Inferior parietal cortex (tissue), 1 donor: ENCODE data around the gene PRADC1.
A peak's percentile ranks its signal among the peaks of the same experiment; 100 is the strongest.
"Not testable (repeated sequence)": the region's sequence is repeated elsewhere in the genome, so short reads cannot be mapped to it uniquely, and the experiment has no call there.

Experiments
- DNase-seq: peaks from one replicate; pipeline ENCODE4 v3.0.0-alpha.2; 2016; ENCODE audit errors: extremely low spot score

Gene PRADC1

DNA sequence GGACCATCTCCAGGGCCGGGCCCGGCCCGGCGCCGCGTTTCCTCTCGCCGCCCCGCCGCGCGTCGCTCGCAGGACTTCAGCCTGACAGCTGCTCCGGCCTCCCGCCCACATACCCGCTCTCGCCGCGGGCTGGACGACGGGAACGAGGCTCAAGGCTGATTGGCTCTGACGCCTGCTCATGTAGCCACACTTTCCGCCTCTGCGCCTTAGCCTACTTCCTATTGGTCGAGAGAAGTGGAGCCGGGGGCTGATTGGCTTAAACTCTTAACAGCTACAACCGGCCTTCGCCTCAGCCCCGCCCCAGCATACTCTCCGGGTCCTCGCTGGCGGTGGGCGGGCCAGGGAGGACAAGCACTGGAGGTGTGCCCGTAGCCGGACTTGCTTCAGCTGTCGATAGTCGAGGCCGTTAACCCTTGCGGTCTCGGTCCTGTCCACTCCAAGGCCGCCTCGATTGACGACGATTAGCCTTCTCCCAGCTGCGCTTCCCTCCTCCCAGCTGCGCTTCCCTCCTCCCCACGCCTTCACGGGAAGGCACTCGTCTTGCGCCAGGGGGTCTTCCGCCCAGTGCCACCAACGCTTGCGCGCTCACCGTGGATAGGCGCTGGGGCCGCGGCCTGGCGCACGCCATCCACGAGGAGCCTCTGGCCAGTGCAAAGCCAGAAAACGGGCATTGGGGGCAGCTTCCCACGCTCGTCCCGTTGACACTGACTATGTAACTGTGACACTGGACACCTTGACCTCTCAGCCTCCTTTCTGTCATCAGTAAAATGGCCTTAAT lies at the start of gene PRADC1:
PRADC1 (minus strand) TSS at position 86 of the 778 bp plus-strand sequence; CDS start at position 7, 79 bp downstream.
- peak; percentile 100 for DNase-seq

DNA sequence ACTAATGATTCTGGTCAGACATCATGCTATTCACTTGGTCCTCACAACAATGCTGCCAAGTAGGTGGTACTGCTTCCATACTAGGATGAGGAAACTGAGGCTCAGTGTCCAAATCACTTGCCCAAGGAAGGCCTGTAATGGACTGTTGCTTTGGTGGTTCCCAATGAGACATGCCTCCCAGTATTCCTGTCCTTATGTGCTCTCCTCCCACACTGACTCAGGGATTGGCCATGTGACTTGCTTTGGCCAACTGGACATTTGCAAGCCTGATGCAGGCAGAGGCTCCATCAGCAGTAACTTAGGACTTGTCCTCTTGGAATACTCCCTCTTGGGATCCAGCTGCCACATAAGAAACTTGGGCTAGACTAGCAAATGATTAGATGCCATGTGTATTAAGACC lies 48.2 kb upstream of the PRADC1 start:
- DNase-seq = no peak

DNA sequence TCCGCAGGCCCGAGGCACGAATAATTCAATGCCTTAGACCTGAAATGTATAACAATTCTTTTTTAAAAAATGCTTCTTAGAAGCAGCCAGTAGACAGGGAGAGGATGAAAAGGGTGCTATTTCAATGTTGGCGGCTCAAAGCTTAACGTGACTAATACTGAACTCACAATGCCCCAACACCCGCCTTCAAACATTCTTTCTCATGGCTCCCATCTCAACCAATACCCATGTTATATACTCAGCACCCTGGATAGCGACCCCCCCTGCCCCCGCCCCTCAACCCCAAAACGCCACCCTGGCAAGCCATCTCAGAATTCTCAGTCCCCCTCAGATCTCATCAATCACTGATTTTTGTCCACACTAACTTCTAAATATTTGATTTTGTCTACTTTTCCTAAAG lies 46.8 kb upstream of the PRADC1 start:
- no peak for DNase-seq

DNA sequence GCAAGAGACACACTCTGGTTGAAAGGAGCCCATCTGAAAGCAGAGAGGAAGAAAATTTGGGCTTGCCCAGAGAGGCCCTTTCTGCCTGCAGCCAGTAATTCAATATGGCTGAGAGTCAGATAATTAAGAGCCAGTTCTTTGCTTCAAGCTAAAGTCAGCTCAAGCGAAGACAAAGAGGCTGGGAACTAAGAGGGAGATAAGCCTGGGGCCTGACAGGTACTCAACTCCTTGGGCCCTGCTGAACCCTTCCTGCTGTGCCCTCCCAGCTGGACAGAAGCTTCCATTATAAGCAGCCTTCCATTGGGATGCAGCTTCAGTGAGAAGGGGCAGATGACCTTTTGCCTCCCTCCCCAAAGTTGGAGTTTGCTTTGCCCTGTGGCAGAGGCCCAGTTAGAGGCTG lies 39.2 kb upstream of the PRADC1 start:
- no peak for DNase-seq

DNA sequence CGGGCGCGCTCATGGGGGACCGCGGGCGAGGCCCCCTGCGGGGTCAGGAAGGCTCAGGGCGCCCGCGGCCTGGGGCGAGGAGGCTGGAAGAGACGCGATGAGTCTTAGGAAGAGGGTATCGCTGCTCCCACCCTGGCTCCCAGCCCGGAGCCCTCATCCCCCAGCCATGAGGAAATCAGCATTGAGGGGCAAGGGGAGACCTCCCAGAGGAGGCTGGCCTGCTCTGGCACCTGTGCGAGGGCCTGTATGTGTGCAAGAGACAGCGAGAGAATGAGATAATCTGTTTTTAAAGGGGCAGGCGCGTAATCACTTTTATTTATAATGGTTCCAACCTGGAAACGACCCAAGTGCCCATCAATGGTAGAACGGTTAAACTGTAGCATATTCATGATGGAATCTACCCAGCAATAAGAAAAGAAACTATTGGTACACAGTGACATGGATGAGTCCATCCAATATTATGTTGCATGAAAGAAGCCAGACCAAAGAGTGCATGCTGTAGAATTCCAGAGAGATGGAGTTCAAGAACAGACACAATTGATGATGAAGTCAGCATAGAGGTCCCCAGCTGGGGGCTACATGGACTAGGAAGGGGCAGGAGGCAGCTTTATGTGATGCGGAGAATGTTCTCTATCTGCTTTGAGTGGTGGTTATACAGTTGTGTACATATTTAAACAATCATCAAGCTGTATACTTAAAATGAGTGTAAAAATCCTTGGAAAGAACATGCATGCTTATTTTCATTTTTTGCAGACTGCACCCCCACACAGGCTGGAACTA lies 36.8 kb upstream of the PRADC1 start:
- no peak for DNase-seq

DNA sequence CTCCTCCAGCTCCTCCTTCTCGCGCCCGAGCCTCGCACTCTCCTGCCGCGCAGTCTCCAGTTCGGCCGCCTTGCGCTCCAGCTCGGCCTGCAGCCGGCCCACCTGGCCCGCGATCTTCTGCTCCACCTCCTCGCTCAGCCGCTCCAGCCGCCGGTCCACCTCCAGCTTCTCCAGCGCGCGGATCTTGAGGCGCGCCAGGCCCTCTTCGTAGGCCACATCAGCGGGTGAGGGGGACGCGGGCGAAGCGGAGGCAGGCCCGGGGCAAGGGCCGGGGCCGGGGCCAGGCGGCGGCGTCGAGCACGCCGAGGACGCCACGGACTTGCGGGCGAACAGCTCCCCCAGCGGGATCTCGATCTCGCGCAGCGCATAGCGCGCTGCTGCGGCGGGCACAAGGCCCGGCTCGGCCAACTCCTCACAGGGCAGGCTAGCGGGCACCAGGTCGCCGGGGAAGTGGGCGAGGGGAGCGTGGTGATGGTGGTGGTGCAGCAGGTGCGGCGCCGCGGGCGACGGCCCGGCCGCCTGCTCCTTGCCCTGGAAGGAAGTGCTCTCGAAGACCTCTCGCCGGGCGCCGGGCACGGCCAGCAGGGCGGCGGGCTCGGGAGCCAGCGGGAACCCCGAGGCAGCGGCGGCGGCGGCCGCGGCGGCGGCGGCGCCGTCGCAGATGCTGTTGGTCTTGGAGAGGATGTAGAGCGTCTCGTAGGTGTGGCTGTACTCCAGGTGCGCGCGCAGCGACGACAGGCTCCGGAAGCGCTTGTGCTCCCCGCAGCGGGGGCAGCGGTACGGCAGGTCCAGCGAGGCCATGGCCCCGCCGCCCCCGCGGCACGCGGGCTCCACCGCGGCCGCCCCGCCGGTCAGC lies 36.0 kb upstream of the PRADC1 start:
- no peak for DNase-seq

DNA sequence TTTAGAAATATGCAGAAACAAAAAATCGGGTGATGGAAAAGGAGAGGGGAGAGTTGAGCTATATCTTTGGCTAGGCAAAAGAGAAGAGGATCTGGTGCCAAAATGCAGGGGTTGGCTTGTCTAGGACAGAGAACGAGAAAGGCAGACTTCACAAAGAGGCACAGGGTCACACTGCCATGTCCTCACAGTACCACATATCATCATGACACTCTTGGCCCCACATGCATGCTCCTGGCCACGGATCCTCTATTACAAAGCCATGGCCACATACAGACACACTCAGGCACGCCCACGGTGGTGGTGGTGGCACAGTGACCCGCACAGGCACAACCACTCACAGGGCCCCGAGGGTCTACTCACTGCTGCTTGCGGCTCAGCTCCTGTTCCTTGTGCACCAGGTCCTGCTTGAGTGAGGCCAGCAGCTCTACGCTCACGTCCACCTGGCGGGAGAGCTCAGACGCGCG lies 35.4 kb upstream of the PRADC1 start:
- no peak for DNase-seq

DNA sequence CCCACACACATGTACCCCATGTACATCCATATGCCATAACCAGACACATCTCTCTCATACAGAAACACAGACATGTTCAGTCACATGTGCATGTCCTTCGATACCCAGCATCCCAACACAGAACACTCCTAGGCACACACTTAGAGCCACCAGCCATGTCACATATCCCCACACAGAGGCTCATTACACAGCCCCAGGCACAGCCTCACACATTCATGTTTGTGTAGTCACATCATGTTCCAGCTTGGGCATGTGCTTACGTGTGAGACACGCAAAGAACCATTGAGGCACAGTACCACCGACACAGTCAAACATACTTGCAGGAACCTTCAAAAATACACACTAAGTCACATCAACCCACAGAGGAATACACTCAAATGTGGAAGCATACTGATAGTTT lies 34.0 kb upstream of the PRADC1 start:
- DNase-seq = no peak

DNA sequence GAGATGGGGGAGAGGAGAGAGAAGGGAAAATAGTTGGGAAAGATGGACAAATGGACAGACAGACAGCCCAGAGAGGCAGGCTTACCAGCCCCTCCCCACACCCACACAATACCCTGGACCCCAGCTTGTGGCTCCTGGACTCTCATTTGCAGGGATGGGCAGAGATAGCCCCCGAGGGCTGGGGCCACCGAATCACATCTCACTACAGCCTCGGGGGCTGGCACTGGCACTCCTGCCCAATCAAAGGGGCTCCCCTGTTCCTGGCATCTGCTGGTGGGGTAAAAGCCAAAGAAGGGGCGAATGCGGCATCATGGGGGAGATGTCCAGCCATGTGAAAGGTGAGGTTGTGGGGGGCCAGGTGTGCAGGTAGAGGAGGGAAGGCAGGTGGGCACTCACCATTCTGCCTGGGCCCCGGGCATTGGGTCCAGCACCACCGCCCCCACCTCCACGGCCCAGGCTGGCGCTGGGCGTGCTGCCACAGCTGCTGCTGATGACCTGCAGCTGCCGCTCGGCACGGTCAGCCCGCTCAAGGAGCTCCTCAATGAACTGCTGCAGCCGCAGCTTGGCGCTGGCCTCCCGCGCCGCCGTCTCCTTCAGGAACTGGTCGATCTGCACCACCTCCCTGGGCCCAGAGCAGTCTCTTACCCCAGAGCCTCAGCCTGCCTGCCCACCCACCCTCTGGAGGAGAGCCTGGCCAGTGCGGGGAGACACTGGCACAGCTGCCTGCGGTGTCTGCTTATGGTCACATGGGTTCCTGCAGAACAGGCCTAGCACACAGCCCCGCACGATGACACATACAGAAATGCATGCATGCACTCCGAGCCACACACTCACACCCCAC lies 33.2 kb upstream of the PRADC1 start:
- DNase-seq = no peak

DNA sequence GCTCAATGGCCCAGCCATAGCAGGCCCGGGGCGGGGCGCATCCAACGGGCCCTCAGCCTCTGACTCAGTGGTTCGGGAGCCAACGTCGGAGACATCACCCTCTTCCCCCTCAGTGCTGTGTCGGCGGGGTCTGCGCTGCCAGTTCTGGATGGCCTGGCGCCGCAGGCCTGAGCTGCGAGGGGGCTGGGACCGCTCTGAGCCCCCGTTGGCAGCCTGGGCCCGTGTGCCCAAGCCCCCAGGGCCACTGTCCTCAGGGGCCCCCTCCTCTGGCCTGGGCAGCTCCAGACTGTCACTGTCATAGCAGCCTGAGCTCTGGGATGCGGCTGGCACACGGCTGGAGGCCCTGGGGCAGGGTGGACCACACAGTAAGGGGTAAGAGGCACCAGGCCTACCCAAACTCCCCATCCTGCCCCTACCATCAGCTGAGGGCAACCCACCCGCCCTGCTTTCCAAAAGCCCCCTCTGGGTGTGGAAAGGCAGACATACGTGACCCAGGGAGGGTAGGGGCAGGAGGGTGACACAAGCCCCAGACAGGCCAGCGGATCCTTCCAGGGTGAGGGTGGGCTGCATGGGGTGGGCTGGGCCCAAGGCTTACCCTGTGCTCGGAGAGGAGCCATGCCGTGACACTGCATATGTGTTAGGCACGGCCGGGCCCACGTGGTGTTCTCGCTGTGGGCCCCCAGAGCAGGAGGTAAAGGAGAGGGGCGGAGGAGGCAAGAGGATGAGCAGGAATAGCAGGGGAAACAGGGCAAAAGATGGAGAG lies 32.4 kb upstream of the PRADC1 start:
- no peak for DNase-seq

DNA sequence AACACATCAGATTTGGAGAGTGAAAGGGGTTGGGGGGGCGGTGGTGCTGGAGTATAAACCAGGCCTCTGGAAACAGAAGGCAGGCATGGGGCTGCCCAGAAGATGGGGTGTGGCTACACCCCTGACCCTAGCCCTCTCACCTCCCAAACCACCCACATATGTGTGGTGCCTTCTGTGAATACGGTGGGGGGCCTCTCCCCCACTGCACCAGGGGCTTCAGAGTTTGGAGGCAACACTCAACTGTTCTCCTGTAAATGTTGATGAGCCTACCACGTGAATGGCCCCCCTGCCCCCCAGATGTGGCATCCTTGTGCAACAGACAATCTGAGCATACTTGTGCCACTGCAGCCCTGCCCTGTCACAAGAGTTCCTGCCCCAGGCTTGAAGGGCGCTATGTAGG lies 31.7 kb upstream of the PRADC1 start:
- DNase-seq = no peak

DNA sequence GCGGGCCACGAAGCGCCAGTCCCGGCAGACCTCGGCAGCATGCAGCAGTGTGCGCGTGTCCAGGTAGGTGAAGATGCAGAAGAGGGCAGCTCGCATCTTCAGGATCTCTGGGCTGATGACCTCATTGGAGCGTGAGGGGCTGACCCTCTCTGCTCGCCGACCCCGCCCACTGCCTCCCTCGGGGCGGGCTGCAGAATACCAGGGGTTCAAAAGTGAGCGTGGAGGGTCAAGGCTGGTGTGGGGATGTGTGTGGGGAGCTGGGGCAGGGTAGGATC lies 31.2 kb upstream of the PRADC1 start:
- DNase-seq = no peak

DNA sequence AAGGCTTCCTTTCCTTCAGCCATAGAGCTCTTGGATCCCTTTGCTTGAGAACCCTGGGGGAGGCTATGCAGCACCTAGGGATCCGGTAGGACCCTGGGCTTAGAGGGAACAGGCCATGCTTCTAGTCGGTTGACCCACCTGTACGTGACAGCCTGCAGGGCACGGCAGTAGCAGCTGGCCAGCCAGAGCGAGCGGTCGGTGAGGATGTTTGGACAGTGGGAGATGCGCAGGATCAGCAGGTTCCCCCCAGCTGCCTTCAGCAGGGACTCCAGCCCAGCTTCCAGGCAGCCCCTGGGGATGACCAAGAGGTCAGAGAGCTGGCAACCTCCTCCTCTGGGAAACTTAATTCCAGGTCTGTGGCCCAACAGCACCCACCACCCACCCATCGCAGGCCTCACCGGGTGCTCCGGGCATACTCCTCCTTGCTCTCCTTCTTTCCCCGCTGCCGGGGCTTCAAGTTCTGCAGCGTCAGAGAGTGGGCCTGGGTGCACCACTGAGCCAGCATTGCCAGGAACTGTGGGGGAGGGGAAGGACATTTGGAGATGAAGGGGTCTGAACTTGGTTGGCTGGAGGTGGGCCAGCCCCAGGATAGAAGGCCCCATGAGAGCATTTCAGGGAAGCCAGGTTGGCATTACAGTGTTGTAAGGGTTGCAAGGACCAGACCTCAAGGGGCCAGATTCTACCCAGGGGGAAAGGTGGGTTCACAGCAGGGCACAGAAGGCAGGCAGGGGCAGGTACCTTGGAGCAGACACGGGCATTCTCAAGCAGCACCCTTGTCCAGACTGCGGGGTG lies 30.7 kb upstream of the PRADC1 start:
- no peak for DNase-seq

DNA sequence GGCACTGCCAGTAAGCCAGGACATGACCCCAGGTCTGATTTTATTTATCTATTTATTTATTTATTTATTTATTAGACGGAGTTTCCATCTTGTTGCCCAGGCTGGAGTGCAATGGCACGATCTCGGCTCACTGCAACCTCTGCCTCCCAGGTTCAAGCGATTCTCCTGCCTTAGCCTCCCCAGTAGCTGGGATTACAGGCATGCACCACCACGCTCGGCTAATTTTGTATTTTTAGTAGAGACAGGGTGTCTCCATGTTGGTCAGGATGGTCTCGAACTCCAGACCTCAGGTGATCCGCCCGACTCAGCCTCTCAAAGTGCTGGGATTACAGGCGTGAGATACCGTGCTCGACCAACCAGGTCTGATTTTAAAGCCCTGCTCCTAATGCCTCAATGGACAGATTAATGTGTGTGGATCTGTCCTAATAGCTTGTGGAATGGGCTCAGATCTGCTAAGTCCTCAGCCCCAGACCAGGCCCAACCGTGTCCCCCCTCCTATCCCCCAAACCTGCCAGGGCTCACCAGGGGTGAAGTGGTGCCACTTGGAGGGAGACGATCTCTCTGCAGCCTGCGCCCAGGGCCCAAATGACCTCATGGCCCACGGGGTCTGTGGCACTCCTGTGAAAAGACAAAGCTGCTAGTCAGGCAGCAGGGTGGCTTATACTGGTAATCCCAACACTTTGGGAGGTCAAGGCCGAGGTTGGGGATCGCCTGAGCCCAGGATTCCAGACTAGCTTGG lies 29.8 kb upstream of the PRADC1 start:
- not testable (repeated sequence) for DNase-seq

DNA sequence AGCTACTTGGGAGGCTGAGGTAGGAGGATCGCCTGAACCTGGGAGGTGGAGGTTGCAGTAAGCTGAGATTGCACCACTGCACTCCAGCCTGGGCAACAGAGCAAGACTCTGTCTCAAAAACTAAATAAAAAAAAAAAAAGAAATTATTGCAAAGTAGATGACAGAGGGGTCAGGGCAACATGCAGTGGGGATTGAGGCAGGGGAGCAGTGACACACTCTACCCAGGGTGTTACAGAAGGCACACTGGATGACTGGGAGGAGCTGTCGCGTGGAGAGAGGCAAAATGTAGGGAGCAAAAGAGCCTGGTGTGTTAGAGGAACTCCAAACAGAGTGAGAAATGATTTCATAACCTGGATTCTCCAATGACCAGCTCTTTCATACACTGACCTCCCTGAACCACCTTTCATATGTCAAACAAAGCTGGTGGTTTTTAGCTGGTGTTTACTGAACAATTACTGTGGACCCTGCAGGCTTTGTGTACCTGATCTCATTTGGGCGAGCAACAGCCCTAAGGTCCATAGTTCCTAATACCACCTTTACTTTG lies 29.1 kb upstream of the PRADC1 start:
- no peak for DNase-seq

DNA sequence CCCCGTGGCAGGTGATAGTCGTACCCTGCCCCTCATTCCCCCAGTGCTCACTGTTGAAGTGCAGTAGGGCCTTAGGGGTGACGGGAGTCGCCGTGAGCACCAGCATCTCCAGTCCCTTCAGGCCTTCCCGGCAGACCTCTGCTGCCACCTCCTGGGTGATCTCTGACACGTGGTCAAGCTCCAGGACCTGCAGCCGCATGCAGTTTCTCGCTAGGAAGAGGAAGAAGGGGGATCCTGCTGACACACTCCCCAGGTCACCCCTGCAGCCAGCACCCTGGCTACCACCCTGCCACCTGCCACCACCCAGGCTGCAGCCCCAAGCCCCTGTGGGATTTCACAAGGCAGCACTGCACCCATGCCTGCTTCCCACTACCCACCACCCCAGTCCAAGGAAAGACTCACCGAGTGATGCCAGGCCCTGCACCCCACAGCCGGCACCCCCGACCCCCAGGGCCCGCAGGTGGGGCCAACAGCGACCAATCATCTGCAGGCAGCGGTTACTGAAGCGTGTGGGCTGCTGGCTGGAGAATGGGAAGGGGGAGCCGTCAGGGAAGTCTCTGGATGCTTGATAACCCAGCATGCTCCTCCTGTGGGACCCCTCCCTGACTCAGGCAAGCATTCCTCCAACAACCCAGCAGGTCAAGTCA lies 27.4 kb upstream of the PRADC1 start:
- no peak for DNase-seq

DNA sequence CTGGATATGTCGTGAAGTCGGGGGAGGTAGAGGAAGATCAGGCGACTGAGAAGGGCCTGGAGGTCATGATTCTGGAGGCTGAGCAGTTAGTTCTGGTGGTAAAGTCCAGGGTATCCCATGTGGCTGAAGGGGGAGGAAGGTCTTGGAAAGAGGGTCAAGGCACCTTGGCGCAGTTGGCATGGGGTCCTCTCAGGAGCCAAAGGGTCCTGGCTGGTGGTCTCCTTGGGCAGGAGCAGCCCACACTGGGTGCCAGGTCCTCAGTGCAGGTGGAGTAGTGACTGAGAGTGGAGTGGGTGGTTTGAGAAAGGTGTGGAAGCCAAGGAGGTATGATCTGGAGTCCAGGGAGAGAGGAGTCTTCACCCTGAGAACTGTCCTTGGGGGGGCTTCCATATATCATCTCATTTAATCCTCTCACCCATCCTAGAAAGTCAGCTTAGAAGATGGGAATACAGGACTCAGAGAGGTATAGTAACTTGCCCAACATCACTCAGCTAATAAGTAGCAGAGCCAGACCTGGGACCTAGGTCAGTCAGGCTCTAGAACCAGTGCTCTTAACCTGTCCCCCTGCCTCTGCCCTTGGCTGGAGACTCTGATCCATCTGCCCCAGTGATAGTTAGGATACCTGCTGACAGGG lies 26.8 kb upstream of the PRADC1 start:
- DNase-seq = no peak

DNA sequence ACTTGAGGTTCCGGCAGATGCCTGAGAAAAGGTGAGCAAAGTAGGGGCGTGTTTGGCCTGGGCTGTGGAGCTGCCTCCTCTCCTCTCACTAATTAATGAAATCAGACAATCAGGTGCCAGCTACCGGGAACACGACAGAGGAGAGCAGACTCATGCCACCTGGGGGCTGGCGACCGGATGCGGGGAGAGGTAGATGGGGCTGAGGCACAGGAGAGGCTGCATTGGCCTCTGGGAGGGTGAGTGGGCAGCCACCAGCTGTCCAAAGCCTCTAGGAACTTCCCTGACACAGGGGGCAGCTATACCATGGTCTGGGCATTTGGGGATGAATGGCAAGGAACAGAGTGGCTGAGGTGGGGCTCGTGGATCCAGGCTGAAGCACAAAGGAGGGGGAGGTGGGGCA lies 26.2 kb upstream of the PRADC1 start:
- no peak for DNase-seq
